ENCODE data around the gene STARD5.

STARD5 gene

DNA sequence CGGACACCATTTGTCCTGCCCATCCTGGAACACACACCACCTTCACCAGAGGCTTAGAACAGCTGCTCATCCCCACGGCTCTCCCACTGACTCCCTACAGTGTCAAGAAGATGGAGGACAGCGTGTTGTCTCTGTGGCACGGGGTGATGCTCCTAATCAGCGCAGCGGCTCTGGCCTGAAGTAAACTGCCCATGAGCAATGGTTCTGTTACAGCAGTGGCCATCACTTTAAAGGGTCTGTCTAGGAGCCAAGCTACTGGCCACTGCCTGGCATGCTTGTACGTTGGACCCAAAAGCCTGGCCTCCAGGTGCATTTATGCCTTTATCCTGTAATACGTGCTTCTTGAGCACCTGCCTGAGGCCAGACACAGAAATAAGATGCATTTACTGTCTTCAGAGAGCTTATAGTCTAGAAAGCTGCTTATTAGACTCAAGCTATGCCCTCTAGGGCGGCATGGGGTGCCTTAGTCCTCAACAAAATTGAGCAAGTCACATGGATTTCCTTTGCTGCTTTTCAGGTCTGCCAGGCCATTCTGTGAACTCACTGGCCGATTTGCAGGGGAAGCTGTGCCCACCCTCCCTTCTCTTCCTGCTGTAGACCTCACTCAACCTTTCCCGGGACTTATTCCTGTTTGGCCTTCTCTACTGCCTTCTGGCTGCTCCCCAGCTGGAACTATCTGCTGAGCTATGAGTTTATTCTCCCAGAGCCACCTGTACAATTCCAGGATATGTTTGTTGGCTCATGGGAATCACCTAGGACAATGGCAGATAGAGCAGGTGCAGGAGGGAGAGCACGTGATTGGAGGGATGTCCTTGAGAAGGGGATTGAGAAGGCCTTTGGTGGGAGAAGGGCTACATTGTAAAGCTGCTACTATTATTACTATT lies 51.9 kb downstream of the STARD5 start:
- no peak for DNase-seq (ENCODE audit: low read depth)
- TF ChIP-seq, protein P1, sequence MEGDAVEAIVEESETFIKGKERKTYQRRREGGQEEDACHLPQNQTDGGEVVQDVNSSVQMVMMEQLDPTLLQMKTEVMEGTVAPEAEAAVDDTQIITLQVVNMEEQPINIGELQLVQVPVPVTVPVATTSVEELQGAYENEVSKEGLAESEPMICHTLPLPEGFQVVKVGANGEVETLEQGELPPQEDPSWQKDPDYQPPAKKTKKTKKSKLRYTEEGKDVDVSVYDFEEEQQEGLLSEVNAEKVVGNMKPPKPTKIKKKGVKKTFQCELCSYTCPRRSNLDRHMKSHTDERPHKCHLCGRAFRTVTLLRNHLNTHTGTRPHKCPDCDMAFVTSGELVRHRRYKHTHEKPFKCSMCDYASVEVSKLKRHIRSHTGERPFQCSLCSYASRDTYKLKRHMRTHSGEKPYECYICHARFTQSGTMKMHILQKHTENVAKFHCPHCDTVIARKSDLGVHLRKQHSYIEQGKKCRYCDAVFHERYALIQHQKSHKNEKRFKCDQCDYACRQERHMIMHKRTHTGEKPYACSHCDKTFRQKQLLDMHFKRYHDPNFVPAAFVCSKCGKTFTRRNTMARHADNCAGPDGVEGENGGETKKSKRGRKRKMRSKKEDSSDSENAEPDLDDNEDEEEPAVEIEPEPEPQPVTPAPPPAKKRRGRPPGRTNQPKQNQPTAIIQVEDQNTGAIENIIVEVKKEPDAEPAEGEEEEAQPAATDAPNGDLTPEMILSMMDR (IDR thresholded peaks at IDR 0.05; ENCODE audit: control insufficient read depth, extremely low read depth, insufficient read depth): no peak

DNA sequence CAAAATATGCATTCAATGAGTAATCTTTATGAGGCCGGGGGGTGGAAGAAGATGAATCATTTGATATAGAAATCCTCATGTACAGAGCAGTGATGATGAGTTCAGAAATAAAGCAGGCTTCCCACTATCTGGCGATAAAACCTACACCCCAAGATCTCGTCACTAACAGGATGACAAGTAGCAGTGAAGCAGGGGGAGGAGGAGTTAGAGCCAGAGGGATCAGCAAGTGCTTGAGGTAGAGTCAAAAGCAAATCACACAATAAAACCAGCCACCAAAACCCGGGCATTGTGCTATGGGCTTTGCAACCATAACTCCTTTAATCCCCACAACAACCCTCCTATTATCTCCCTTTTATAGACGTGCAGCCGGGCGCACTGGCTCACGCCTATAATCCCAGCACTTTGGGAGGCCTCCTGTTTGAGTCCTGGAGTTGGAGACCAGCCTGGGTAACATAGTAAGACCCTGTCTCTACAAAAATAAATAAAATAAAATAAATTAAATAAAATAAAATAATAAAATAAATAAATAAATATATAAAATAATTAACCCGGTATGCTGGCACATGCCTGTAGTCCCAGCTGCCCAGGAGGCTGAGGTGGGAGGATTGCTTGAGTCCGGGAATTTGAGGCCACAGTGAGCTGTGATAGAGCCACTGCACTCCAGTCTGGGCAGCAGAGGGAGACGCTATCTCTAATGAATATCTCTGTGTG lies 53.0 kb downstream of the STARD5 start:
- TF ChIP-seq, protein P1 (IDR thresholded peaks at IDR 0.05; ENCODE audit: control insufficient read depth, extremely low read depth, insufficient read depth): no peak
- H3K4me3 ChIP-seq (ENCODE audit: low read depth, low read length): no peak overlapping the region
- no peak for DNase-seq (ENCODE audit: low read depth)

More for the DNA sequence above, 51.9 kb downstream of the STARD5 start:
- no peak overlapping the region for H3K4me3 ChIP-seq (ENCODE audit: low read depth, low read length)

DNA sequence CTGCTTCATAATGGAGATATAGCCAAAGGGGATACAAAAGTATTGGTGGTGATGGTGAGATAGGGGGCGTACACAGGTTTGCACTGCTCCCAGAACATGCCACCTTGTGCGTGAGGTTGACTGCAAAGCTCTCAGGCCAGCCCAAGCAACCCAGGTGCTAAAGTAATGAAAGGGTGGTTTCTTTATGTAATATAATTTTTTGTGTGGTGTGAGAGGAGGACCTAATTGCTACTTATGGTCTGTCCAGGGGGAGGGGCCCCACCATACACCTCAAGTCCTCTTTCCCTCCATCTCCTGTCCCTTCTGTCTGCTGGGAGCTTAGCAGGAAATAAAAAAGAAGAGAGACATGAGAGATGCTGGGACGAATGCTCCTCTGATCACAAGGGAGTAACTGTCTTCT lies 53.8 kb downstream of the STARD5 start:
- TF ChIP-seq, protein P1 (IDR thresholded peaks at IDR 0.05; ENCODE audit: control insufficient read depth, extremely low read depth, insufficient read depth): no peak
- H3K4me3 ChIP-seq (ENCODE audit: low read depth, low read length): no peak overlapping the region
- no peak for DNase-seq (ENCODE audit: low read depth)

DNA sequence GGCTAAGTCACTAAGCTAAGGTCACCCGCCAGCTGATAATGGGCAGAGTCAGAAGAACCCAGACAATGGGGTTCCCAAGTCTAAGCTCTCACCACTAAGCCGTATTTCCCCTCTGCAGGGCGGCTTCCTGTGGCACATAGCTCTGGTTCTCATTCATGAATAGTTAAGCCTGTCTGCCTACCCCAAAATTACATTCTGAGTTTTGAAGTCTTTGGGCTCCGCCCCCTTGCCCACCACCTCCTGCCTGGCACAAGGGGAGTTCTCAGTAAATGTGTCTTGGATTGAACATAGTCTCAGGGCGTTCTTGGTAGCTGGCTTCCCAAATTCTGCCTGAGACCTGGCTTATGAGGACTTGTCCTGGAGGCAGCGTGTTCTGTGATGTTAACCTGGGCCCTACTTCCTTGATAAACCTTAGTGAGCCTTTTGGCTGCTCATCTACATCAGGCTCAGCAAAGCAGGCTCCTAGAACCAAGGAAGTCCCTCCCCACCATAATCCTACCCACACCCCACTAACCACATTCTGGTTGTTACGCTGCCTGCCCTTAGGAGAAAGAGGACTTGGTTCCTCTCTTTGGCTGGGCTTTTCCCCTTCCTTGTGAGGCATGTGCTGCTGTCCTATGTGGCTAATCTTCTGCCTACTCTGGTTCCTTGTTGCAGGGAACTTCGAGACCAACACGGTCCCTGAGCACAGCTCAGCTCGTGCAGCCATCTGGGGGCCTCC lies 54.9 kb downstream of the STARD5 start:
- no peak overlapping the region for H3K4me3 ChIP-seq (ENCODE audit: low read depth, low read length)
- TF ChIP-seq, protein P1 (IDR thresholded peaks at IDR 0.05; ENCODE audit: control insufficient read depth, extremely low read depth, insufficient read depth): no peak
- DNase-seq (ENCODE audit: low read depth): no peak

- no peak for DNase-seq (ENCODE audit: low read depth)
- H3K4me3 ChIP-seq (ENCODE audit: low read depth, low read length): no peak overlapping the region
- TF ChIP-seq, protein P1 (IDR thresholded peaks at IDR 0.05; ENCODE audit: control insufficient read depth, extremely low read depth, insufficient read depth): no peak
Measured at GRCh38 chr15:81268340-81268739, 55.6 kb downstream of the STARD5 start.

- peak overlapping the region; percentile 38 for H3K4me3 ChIP-seq (ENCODE audit: low read depth, low read length)
- TF ChIP-seq, protein P1 (IDR thresholded peaks at IDR 0.05; ENCODE audit: control insufficient read depth, extremely low read depth, insufficient read depth): peak; percentile 97
- peak; percentile 61 for DNase-seq (ENCODE audit: low read depth)
Measured at GRCh38 chr15:81265944-81266775, 57.8 kb downstream of the STARD5 start.
